K562 (cell line): ENCODE measurements around the gene GALR3. TPM values are rescaled to one million over a fixed set of nuclear protein-coding genes. Genes with fewer than 3 reads are reported as not detected.

ENCODE experiments used
- ATF1 ChIP-seq, 2 experiments: fragments of 450-650 bp in 1 of 2; IDR thresholded peaks; 2 replicates each; pipeline ENCODE4 v1.6.1; 2016; ENCODE audit warnings: missing compliant biosample characterization in 1 of 2, missing genetic modification characterization in 1 of 2
- CBFA2T2 ChIP-seq: fragments of 450-650 bp; conservative IDR thresholded peaks from 2 replicates; pipeline ENCODE4 v1.6.1; 2017; ENCODE audit warnings: mild to moderate bottlenecking
- CBX2 ChIP-seq: fragments of 200-600 bp; sonication (generic); IDR thresholded peaks from one replicate; pipeline ENCODE4 v1.6.1; 2012; ENCODE audit warnings: mild to moderate bottlenecking, low read length, inconsistent platforms; ENCODE audit not compliant: insufficient read depth, poor library complexity, severe bottlenecking
- COPS2 ChIP-seq: fragments of 450-650 bp; conservative IDR thresholded peaks from 2 replicates; pipeline ENCODE4 v1.6.1; 2016; ENCODE audit warnings: mild to moderate bottlenecking, moderate library complexity
- E2F3 ChIP-seq: fragments of 250-450 bp; sonication (Bioruptor Pico); IDR thresholded peaks from 2 replicates; pipeline ENCODE4 v1.4.0; 2020; ENCODE audit warnings: mild to moderate bottlenecking
- ETV6 ChIP-seq, 3 experiments: fragments of 150-350 bp in 1 of 3; sonication (generic) in 1 of 3; formaldehyde crosslinking in 1 of 3; IDR thresholded peaks; 2 replicates each; pipeline versions ENCODE4 v1.6.1 to v1.8.0; 2014 to 2022; ENCODE audit warnings: borderline replicate concordance in 2 of 3, low read depth in 2 of 3, antibody characterized with exemption in 1 of 3, low read length in 1 of 3, mild to moderate bottlenecking in 1 of 3, missing genetic modification reagents in 1 of 3
- FIP1L1 ChIP-seq: fragments of 200-400 bp; formaldehyde crosslinking; IDR thresholded peaks from 2 replicates; pipeline ENCODE4 v1.6.1; 2018; ENCODE audit warnings: mild to moderate bottlenecking, low read depth, low read length; ENCODE audit not compliant: poor library complexity, severe bottlenecking
- HOMEZ ChIP-seq: fragments of 250-450 bp; sonication (Bioruptor Pico); IDR thresholded peaks from 2 replicates; pipeline ENCODE4 v1.4.0; 2020; ENCODE audit warnings: mild to moderate bottlenecking, moderate library complexity
- IRF9 ChIP-seq: fragments of 450-650 bp; IDR thresholded peaks from 2 replicates; pipeline ENCODE4 v1.6.1; 2016; ENCODE audit warnings: missing biosample characterization, missing genetic modification characterization
- MNT ChIP-seq, 2 experiments: fragments of 450-650 bp; conservative IDR thresholded peaks; 2 replicates each; pipeline ENCODE4 v1.6.1; 2017; ENCODE audit warnings: mild to moderate bottlenecking in 2 of 2, moderate library complexity in 2 of 2
- MXD1 ChIP-seq: fragments of 250-450 bp; sonication (Bioruptor Pico); IDR thresholded peaks from 2 replicates; pipeline ENCODE4 v1.8.0; 2021; ENCODE audit warnings: borderline replicate concordance, mild to moderate bottlenecking, moderate library complexity; ENCODE audit not compliant: poor library complexity, severe bottlenecking
- PYGO2 ChIP-seq: fragments of 450-650 bp; IDR thresholded peaks from 2 replicates; pipeline ENCODE4 v1.6.1; 2016; ENCODE audit warnings: mild to moderate bottlenecking, missing genetic modification characterization, moderate library complexity, missing compliant biosample characterization
- TEAD4 ChIP-seq, 2 experiments: sonication (generic) in 1 of 2; formaldehyde crosslinking in 1 of 2; IDR thresholded peaks; 2 replicates each; pipeline versions ENCODE4 v1.6.1 to v1.8.0; 2012 to 2022; ENCODE audit warnings: borderline replicate concordance in 1 of 2, inconsistent platforms in 1 of 2, low read length in 1 of 2, mild to moderate bottlenecking in 1 of 2, missing genetic modification reagents in 1 of 2
- TSHZ1 ChIP-seq: fragments of 250-450 bp; sonication (Bioruptor Pico); IDR thresholded peaks from 2 replicates; pipeline ENCODE4 v1.4.0; 2020; ENCODE audit warnings: mild to moderate bottlenecking, moderate library complexity
- ZNF212 ChIP-seq: fragments of 450-650 bp; formaldehyde crosslinking; IDR thresholded peaks from 2 replicates; pipeline ENCODE4 v1.4.0; 2020; ENCODE audit warnings: mild to moderate bottlenecking
- ZNF311 ChIP-seq: fragments of 250-450 bp; sonication (Bioruptor Pico); IDR thresholded peaks from 2 replicates; pipeline ENCODE4 v1.4.0; 2020; ENCODE audit warnings: mild to moderate bottlenecking, moderate library complexity
- ZNF75A ChIP-seq: fragments of 450-650 bp; formaldehyde crosslinking; IDR thresholded peaks from 2 replicates; pipeline ENCODE4 v1.4.0; 2020; ENCODE audit warnings: mild to moderate bottlenecking
- polyA plus RNA-seq, 8 experiments: library from polyadenylated mRNA; depleted of rRNA in 4 of 8; stranded (reverse) in 5 of 8; unstranded in 3 of 8; fragments of >200 nt; fragmentation: Nextera tagmentation in 2 of 8; fragmentation: Illumina TruSeq in 1 of 8; extraction: Ambion mirVana in 2 of 8; extraction: Trizol in 1 of 8; gene quantifications; 2 replicates each; pipeline versions ENCODE4 v1.2.1 to v1.2.3, GENCODE V29; 2011 to 2014; ENCODE audit warnings: inconsistent platforms in 1 of 8, missing spikeins in 1 of 8
- total RNA-seq, 7 experiments: library from RNA; depleted of rRNA in 6 of 7; stranded (reverse); fragments of >200 nt in 6 of 7; fragmentation: Illumina TruSeq in 2 of 7; extraction: Trizol in 2 of 7; gene quantifications; 2 replicates each; pipeline versions ENCODE4 v1.2.1 to v1.2.3, GENCODE V29; 2011 to 2021; ENCODE audit warnings: low replicate concordance in 1 of 7

The GALR3 gene
- total and polyA plus RNA-seq, 9 of the 15 experiments (the other 6 are each of a cell fraction or from before 2014, with no cell fraction given): 0.13 TPM; not detected in 8

- TF ChIP-seq CBX2 (no peak), PYGO2 (tag) (no peak), ATF1 (CRISPR knock-in tag; IDR thresholded peaks at IDR 0.05) (no peak), ATF1 (tag; IDR thresholded peaks at IDR 0.05) (peak; percentile 68), E2F3 (CRISPR knock-in tag) (no peak), TSHZ1 (CRISPR knock-in tag) (no peak), MNT (conservative IDR thresholded peaks at IDR 0.05) (peak in 1 of 2 experiments; percentile 65; a peak in 1 of 4 replicates), FIP1L1 (no peak), MXD1 (CRISPR knock-in tag) (no peak), ZNF311 (CRISPR knock-in tag) (no peak), COPS2 (no peak), TEAD4 (IDR thresholded peaks at IDR 0.05; ENCODE audit: low read length) (peak; percentile 92), TEAD4 (CRISPR knock-in tag; IDR thresholded peaks at IDR 0.05; ENCODE audit: borderline replicate concordance) (no peak), HOMEZ (no peak), ZNF212 (CRISPR knock-in tag) (no peak), CBFA2T2 (peak; percentile 92), IRF9 (tag) (no peak), ETV6 (IDR thresholded peaks at IDR 0.05; ENCODE audit: borderline replicate concordance in 1 of 2, low read depth in 2 of 2, low read length in 1 of 2) (0 out of 4 replicates have a peak, but pooled peaks of 1 of the 2 experiments have one; percentile 11), ETV6 (CRISPR knock-in tag; IDR thresholded peaks at IDR 0.05; ENCODE audit: borderline replicate concordance) (no peak), ZNF75A (no peak)
Measured at GRCh38 chr22:37803195-37803638, 20.0 kb upstream of the GALR3 start (continued).
